BJ (cell line): ENCODE data around the gene SLC35F1. TPM values are rescaled to one million over a fixed set of nuclear protein-coding genes. Genes with fewer than 3 reads are reported as not detected.

Experiments
- CTCF ChIA-PET: fragments of 350-600 bp; formaldehyde crosslinking; extraction: SDS; loops from one replicate; lab custom pipeline; 2021; ENCODE audit warnings: antibody characterized with exemption, inconsistent platforms; lab: Yijun Ruan, JAX
- POLR2A ChIA-PET: fragments of 300-600 bp; sonication (Branson Sonifier 250); formaldehyde crosslinking; extraction: SDS; loops from one replicate; lab custom pipeline; 2021; ENCODE audit warnings: antibody characterized with exemption; lab: Charles Lee
- DNase-seq: peaks from one replicate; pipeline ENCODE4 v3.0.0-alpha.2; 2011; ENCODE audit warnings: low read depth
- H3K27me3 ChIP-seq: 2 replicates; pipeline ENCODE4 v1.6.0; 2011; ENCODE audit warnings: low read length; ENCODE audit not compliant: control insufficient read depth, insufficient read depth
- H3K36me3 ChIP-seq: 2 replicates; pipeline ENCODE4 v1.5.1; 2011; ENCODE audit warnings: low read length; ENCODE audit not compliant: control insufficient read depth, insufficient read depth
- H3K4me3 ChIP-seq: 2 replicates; pipeline ENCODE4 v1.5.1; 2011; ENCODE audit warnings: low read depth, mild to moderate bottlenecking, control low read depth, low read length
- CTCF ChIP-seq: IDR thresholded peaks from 2 replicates; pipeline ENCODE4 v1.5.1; 2011; ENCODE audit warnings: low read depth, mild to moderate bottlenecking, control low read depth, inconsistent platforms, low read length, moderate library complexity; ENCODE audit not compliant: insufficient read depth
- polyA plus RNA-seq: library from polyadenylated mRNA; depleted of rRNA; stranded (reverse); fragments of >200 nt; gene quantifications from 2 replicates; pipeline ENCODE4 v1.2.3, GENCODE V29; 2011

SLC35F1 gene
- polyA plus RNA-seq, 1 experiment = not detected

- DNase-seq = no peak
- ChIA-PET POLR2A (no interaction called here), CTCF (interaction anchor here (1.7 kb wide), 1 partner anchor 10 kb away, joined by 10 read pairs; no protein-coding TSS in a partner anchor)
- Histone ChIP-seq H3K4me3 (no peak overlapping the region), H3K27me3 (no peaks in the 10 kb centered on the region), H3K36me3 (no peaks in the 10 kb centered on the region)
- no peak for TF ChIP-seq CTCF
Observed at GRCh38 chr6:117985916-117986315, 78.9 kb downstream of the SLC35F1 start.

GRCh38 chr6:117986396-117986795, 79.3 kb downstream of the SLC35F1 start:
- DNase-seq = no peak
- no peak for TF ChIP-seq CTCF
- CTCF ChIA-PET = interaction anchor here (0.9 kb wide), 1 partner anchor 11 kb away, joined by 3 read pairs; no protein-coding TSS in a partner anchor
- Histone ChIP-seq H3K27me3 (no peaks in the 10 kb centered on the region), H3K4me3 (no peak overlapping the region), H3K36me3 (no peaks in the 10 kb centered on the region)
- POLR2A ChIA-PET = no interaction called here

- POLR2A ChIA-PET = no interaction called here
- CTCF ChIA-PET = no interaction called here
- Histone ChIP-seq H3K4me3 (no peak overlapping the region), H3K27me3 (no peaks in the 10 kb centered on the region), H3K36me3 (no peaks in the 10 kb centered on the region)
- no peak for DNase-seq
- TF ChIP-seq CTCF = no peak
Observed at GRCh38 chr6:117989086-117989485, 82.0 kb downstream of the SLC35F1 start.

GRCh38 chr6:117990151-117990550, 83.1 kb downstream of the SLC35F1 start:
- POLR2A ChIA-PET = no interaction called here
- TF ChIP-seq CTCF = no peak
- CTCF ChIA-PET = interaction anchor here (1.0 kb wide), 1 partner anchor 15 kb away, joined by 3 read pairs; no protein-coding TSS in a partner anchor
- no peak for DNase-seq
- no peaks in the 10 kb centered on the region for H3K36me3 ChIP-seq
- H3K27me3 ChIP-seq = no peaks in the 10 kb centered on the region
- no peak overlapping the region for H3K4me3 ChIP-seq

- ChIA-PET POLR2A (no interaction called here), CTCF (no interaction called here)
- no peak for DNase-seq
Observed at GRCh38 chr6:117992856-117993255, 85.8 kb downstream of the SLC35F1 start.

More at GRCh38 chr6:117992856-117993255, 85.8 kb downstream of the SLC35F1 start:
- no peak overlapping the region for H3K4me3 ChIP-seq
- no peaks in the 10 kb centered on the region for H3K36me3 ChIP-seq
- H3K27me3 ChIP-seq = no peaks in the 10 kb centered on the region
- TF ChIP-seq CTCF = no peak
